ENCODE results near the gene PHKG1.
"Not testable (repeated sequence)": the region's sequence is repeated elsewhere in the genome, so short reads cannot be mapped to it uniquely, and the experiment has no call there.

DNA sequence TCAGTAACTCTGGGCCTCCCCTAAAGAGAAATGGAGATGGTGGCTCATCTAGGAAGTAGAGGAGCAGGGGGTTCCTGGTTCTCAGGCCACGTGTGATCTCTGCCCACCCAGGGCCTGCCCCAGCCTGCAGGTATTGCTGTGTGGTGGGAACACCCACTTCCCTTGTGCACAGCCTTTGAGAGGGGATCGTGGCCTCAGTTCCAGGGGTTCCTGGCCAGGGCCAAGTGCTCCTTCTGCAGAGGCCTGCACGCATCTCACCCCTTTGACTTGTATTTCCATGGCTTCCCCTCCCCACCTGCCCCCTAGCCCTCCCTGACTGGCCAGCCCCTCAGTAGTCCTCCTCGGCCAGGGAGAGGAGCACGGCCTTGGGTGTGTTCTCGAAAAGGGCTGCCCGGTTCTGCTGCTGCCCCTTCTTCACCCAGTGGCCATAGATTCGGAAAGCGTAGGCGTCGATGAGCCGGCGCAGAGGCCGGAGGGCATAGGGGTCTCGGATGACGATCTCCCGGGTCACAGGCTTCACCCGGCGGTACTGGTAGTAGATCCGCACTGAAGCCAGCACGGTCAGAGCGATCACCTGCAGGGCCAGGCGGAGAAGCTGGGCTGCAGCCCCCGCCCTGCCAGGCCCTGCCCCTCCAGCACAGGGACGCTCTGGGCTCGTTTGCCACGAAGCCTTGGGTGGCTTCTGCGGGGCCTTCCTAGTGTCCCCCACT, 11.9 kb downstream of the PHKG1 start:
- TF ChIP-seq JUN (CRISPR knock-in tag; IDR thresholded peaks at IDR 0.05); ETV6 (CRISPR knock-in tag; IDR thresholded peaks at IDR 0.05); NFYB (CRISPR knock-in tag; conservative IDR thresholded peaks at IDR 0.05; ENCODE audit: low read depth): not testable (repeated sequence)
- TF ChIP-seq, protein P1, sequence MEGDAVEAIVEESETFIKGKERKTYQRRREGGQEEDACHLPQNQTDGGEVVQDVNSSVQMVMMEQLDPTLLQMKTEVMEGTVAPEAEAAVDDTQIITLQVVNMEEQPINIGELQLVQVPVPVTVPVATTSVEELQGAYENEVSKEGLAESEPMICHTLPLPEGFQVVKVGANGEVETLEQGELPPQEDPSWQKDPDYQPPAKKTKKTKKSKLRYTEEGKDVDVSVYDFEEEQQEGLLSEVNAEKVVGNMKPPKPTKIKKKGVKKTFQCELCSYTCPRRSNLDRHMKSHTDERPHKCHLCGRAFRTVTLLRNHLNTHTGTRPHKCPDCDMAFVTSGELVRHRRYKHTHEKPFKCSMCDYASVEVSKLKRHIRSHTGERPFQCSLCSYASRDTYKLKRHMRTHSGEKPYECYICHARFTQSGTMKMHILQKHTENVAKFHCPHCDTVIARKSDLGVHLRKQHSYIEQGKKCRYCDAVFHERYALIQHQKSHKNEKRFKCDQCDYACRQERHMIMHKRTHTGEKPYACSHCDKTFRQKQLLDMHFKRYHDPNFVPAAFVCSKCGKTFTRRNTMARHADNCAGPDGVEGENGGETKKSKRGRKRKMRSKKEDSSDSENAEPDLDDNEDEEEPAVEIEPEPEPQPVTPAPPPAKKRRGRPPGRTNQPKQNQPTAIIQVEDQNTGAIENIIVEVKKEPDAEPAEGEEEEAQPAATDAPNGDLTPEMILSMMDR (IDR thresholded peaks at IDR 0.05) = not testable (repeated sequence)
- TF ChIP-seq, protein P2, sequence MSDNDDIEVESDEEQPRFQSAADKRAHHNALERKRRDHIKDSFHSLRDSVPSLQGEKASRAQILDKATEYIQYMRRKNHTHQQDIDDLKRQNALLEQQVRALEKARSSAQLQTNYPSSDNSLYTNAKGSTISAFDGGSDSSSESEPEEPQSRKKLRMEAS (CRISPR knock-in tag; IDR thresholded peaks at IDR 0.05) = not testable (repeated sequence)

Measured in WTC11 (cell line).